Hematopoietic multipotent progenitor cell (in vitro differentiated cells): Measurements from ENCODE around the gene TLR10. TPM values are rescaled to one million over a fixed set of nuclear protein-coding genes. Genes with fewer than 3 reads are reported as not detected.
A peak's percentile ranks its signal among the peaks of the same experiment; 100 is the strongest.
"Not testable (repeated sequence)": the region's sequence is repeated elsewhere in the genome, so short reads cannot be mapped to it uniquely, and the experiment has no call there.

ENCODE experiments used
- DNase-seq, 3 donors: peaks; one replicate each; pipeline ENCODE4 v3.0.0-alpha.2; 2011 to 2015; ENCODE audit warnings: low read depth in 2 of 3, low spot score in 2 of 3
- total RNA-seq: library from RNA; depleted of rRNA; stranded (reverse); fragments of >200 nt; gene quantifications from one replicate; pipeline ENCODE4 v1.2.3, GENCODE V29; 2012

The TLR10 gene
- total RNA-seq, 1 donor = 0.27 TPM

DNA sequence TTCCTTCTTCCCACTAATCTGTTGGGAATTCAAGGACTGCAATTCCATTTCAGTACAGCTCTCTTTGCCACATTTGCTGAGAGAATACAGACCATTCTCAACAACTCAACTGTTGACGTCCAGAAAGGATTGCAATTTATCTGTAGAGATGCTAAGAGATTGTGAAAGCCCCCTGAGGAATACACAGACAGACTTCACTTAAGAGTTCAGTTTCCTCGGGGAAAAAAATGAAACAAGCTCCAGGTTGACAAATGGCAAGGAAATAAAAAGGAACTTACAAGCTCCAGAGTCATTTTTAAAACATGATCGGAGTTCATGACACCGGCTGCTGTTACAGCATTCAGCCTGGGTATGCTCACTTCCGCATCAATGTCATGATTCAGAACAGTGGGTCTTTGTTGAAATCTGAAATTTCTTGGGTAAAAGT is 13.8 kb downstream of the TLR10 start:
- DNase-seq = peak in 1 of 3 donors; percentile 42

DNA sequence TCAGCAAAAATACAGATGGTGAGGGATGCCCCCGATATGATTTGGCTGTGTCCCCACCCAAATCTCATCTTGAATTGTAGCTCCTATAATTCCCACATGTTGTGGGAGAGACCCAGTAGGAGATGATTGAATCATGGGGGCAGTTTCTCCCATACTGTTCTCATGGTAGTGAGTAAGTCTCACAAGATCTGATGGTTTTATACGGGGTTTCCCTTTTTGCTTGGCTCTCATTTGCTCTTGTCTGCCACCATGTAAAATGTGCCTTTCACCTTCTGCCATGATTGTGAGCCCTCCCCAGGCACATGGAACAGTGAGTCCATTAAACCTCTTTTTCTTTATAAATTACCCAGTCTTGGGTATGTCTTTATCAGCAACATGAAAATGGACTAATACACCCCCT is 15.8 kb downstream of the TLR10 start:
- DNase-seq = not testable (repeated sequence)

DNA sequence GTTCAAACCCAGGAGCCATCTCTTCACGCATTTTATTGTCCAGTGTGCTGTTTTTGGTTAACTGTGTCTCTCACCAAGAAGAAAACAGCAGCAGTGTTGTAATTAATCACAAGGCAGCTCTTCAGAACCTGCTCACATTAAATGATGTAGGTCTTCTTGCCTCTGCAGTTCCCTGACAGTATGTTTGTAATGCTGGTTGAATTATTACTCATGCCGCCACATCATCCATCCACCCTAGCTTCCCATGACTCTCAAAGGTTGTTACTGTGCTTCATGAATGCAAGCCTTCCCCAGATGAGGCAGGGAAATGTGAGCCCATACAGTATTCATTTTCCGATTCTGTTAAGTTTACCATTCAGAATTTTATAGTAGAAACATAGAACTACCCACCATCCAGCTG is 17.4 kb downstream of the TLR10 start:
- no peak for DNase-seq

DNA sequence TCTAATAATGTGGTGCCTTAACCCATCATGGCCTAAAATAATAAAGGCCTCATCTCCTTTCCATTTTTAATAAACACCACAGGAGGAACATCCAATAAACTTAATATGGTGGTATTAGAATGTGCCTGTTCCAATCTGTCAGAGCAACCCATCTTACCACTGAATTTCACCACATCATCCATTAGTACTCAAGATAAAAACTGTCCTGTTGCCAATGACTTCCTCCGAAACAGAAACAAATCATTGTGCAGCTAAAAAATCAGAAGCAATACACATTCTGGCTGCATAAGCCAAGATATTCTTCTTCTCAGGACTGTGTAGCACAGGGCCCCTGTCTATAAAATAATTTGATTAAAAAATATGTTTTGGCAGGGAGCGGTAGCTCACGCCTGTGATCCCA is 18.5 kb downstream of the TLR10 start:
- DNase-seq = peak in 1 of 3 donors; percentile 20

DNA sequence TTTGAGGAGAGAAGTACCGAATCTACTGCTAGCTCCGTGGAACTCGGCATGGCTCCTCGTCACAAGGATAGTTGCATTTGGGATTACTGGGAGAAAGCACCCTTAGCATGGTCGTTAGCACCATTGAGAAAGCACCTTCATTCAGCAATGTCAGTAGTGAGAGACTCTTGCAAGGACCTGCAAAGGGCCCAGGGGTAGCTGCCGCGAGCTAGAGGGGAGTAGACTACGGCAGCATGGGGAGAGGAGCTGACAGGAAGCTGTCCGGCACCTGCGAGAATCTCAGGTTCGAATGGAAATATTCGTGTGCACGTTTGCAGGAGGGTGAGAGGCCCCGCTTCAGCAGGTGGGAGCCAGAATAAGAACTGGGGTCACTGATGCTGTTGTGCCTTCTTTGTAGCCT is 20.2 kb downstream of the TLR10 start:
- DNase-seq = no peak

DNA sequence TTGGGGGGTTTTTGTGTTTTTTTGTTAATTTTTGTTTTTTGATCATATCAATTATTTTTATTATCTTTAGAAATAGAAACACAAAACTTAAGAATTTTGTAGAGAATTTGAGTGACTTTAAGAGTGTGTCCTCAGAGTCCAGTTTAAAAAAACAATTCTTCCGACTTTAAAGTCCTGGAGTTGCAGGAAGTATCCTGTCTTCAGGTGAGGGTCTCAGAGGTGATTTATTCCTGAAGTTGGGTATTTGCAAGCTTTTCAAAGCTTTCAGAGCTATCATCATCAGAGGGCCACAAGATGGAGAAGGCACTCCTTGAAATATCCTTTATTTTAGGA is 23.0 kb downstream of the TLR10 start:
- DNase-seq = no peak

DNA sequence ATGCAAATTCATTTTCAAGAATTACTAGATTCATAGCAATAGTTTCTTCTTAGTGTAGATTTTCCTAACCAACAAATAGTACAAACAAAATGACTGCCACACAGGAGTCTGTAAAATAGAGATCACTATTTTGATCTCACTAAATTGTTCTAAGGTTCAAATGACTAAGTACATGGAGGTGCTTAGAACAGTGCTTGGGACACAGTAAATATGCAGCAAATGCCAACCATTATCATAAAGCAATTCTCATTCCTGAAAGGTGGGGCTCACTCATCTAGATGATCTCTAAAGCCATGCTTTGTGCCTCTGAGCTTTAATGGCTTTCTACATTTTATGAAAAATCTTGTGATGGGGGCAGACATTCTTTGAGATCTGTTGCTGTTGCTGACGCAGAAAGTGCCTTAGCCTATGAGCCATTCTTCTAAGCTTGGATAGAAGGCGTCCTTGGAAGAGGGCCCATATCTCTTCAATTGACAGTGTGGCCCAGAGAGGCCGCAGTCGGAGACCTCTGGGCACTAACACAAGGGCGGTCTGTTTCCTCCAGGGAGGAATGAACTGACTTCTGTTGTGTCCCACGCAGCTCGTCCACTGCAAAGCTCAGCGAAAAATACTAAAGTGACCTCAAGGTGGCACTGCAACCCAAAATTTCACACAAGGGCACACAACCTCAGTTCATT is 23.5 kb downstream of the TLR10 start:
- DNase-seq = peak; percentile 44 to 81 (median 70)

DNA sequence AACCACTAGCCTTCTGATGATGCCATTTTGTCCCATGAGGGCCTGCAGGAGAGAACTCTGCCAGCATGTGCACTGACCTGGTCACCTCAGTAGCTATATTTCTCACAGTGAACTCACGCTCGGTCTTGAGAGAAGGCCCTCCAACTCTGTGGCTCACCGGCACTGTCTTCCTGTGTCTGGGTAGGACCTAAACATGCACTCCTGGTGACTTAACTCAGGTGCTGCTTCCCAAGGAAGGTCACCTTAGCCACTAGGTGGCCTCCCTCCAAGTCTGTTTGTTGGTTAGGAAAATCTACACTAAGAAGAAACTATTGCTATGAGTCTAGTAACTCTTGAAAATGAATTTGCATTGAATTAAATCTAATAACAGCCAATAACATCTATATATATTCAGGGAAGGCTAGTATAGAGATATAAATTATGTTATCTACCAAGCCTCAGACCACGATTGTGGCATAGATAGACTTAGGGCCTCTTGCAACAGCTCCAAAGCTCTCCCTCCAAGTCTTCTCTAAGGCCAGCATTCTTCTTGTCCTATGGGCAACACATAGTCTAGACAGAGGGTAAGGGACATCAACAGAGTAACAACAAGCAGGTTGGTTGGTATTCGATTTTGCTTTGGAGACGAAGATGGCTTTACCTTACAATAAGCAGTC is 24.7 kb downstream of the TLR10 start:
- DNase-seq = no peak

DNA sequence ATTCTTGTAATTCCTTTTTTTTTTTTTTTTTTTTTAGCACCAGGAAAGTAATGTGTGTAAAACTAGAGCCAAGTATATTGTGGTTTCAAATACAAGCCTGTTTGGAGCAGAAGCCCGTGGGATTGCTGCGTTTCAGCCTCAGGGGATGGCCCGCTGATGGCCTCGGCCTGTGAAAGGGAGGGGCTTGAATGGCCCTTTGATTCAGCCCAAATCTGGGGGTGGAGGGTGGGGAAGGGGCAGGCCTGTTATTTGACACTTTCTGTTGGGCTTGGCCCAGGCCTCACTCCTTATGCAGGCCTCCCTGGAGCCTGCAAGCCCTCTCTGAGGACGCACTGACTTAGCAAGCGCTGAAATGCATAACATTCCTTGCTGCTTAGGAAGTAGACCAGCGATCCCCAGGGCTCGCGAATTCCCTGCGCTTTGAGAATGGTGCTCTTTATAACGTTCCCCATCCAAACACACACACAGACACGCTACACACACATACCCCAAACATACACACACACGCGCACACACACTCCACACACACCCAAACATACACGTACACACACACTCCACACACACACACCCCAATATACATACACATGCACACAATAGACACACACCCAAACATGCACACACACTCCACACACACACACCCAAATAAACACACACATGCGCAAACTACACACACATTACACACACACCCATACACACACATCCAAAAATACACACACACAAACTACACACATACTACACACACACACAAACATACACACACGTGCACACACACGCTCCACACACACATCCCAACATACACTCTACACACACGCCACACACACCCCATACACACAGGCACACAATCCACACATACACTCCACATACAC is 29.6 kb downstream of the TLR10 start:
- DNase-seq = no peak

DNA sequence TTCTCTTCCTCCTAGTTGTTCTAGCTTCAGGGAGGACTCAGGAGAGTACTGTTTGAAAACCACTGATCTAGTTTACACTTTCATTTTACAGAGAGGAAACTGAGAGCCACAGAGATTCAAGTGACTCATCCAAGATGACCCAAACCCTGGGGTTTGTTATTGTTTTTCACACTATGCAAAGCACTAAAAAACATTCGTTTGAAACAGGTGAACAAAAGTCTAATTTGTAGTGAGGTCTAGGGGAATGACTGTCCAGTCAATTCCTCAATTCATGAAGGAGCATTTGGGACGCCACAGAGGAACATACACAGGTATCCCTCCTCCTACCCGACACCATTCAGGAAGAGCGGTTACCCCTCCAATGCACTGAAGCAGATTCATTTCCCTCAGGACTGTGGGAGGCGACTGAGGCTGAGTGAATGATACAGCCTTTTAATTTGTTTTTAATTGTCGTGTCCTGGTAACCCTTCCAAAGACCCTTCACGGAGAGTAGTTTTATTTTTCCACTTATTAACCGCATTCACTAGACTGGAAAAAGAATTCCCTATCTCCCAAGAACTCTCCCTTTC is 30.3 kb downstream of the TLR10 start:
- DNase-seq = no peak

DNA sequence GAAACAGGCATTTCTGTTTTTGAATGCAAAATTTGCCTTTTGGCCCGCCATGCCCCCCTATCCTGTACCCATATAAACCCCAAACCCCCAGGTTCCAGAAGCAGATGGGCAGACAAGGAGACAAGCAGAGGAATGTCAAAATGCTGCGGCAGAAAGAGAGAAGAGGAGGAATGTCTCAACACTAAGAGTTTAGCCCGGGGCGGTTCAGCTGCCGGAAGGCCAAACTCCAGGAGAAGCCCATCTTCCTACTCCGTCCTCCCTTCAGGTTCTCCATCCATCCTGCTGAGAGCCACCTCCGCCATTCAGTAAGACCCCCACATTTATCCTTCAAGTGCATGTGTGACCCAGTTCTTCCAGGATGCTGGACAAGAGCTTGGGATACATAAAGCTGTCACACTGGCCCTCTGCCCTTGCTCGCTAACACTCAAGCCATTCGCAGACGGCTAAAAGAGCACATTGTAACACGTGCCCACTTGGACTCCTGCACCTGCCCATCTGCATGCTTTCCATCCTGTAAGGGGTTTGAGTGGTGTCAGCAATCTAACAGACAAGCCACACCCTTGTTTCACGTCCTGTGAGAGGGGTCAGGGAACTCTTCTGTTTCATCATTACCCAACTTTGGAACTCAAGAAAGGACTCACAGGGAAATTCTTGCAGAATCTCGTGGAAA is 31.3 kb downstream of the TLR10 start:
- DNase-seq = no peak

DNA sequence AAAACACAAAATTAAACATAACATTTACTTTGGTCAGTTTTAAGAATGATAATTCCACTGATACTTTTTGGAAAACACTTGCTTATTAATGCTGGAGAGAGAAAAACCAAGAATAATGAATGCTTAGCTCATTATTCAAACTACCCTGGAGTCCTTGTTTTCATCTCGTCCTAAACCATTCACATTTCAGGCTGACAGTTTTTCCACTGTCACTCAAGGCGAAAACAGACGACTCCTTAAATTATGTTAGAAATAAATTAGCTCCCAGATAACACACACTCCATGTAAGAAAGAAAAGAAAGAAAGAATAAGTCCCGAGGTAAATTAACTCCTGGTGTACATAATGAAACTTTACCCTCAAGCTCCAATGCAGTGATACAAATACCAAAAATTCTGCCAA is 33.5 kb downstream of the TLR10 start:
- no peak for DNase-seq

DNA sequence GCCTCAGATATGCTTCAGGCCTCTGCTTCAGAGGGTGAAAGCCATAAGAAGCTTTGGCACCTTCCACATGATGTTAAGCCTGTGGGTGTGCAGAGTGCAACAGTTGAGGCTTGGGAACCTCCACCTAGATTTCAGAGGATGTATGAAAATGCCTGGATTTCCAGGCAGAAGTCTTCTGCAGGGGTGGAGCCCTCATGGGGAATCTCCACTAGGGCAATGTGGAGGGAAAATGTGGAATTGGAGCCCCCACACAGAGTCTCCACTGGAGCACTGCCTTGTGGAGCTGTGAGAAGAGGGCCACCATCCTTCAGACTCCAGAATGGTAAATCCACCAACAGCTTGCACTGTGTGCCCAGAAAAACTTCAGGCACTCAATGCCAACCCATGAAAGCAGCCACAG is 35.2 kb downstream of the TLR10 start:
- DNase-seq = no peak

DNA sequence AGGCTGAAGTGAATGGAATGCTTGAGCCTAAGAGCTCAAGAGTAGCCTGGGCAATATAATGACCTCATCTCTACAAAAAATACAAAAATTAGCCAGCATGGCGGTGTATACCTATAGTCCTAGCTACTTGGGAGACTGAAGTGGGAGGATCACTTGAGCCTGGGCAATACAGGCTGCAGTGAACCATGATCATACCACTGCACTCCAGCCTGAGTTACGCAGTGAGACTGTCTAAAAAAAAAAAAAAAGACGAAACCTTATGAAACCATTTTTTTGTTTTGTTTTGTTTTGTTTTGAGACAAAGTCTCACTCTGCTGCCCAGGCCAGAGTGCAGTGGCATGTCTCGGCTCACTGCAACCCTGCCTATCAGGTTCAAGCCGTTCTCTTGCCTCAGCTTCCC is 36.9 kb downstream of the TLR10 start:
- no peak for DNase-seq

DNA sequence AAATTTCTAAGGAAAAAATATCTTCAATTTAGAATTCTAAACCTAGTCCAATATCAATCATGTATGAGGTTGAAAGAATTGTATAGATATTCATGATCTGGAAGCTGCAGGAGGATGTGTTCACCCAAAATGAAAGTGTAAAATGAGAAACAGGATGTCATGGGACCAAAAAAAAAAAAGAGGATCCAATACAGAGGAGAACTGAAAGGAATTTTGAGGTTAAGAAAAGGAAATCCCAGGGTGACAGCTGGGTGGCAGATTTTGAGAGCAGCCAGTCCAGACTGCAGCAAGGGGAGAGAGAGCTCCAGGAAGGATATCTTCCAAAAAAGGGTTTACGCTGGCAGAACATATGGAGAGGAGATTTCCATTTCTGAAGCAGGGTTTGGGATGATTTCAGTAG is 38.9 kb downstream of the TLR10 start:
- DNase-seq = no peak

DNA sequence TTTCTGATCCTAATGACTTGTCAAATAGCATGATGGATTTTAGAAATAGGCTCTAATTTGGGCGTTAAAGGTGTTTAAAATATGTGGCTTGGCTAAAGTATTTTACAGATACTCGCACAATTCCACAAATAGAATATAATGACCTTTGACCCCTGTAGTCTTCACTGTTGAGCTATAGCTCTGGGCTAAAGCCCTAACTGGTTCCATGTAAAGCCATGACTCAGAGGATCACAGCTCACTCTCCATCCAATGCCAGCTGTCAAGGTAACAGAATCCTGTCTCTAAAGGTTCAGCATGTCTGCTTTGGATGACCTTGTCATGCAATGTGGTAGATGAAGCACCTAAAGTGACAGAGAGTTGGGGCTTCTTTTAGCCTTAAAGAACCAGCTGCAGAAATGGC is 42.5 kb downstream of the TLR10 start:
- DNase-seq = no peak

DNA sequence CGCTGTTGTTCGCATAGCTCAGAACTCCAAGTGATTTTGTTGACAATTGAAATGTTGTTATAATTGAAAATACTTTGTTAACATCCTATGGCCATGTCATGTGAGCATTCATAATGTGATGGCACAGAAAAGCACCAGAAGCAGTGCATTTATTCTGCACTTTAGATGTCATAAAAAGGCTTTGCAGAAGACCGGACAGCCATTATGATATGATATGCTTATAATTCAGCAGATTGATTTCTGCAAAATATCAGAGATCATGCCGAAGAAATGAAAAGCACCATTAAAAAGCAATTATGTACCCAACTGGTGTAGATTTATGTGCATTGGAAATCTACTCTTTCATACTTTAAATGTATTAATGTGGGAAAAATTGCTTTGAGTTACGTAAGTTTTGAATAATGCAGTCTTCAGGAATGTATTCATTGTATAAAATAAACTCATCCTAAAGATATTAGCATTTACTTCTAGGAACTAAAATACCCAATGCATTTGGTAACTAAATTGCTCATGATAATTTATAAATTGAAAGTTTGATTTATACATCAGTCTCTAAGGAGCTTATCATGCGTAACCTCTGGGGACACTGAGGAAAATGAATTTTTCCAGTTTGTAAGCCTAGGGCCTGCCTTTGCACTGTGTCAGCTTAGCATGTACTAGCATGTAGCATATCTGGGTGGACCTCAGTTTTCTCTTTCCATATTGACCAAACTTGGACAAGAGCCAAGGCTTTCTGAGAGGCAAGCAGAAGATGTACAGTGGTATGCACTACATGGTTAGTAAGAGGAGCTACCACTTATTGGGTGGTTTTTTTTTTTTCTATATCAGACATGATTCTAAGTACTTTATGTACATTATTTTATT is 43.6 kb downstream of the TLR10 start:
- no peak for DNase-seq

DNA sequence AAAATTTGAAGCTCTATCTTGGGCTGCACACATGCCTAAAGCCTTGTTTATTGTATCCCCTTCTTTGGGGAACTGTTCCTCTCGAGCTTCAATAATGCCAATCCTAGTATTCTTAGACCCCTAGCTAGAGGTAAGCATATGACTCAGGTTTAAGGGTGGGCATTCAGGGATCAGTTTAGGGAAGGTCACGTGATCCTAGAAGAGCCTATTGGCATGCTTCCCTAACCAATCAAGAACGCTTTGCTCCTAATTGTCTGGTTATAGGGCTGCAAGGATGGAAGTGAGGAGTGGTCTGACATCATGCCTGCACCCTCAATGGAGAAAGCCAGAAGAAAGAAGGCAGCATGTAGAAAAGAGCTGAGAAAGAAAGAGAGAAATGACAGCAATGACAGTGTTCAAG is 46.9 kb downstream of the TLR10 start:
- no peak for DNase-seq

DNA sequence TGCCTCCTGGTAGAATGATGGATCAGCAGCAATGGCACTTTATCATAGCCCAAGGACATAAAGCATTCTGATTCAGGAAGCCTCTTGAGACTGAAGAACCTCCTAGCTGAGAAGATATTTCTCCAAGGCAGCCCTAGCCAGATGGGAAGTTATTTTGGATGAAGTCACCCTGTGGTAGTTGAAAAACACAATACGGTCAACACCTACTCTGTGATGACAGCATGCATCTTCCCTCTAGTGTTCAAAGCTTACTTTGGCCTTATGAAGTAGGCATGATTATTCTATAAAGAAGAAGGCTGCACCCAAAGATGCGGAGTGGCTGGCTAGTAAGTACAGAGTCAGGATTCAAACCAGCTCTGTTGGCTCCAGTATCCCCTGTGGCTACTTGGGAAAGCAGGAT is 47.9 kb downstream of the TLR10 start:
- no peak for DNase-seq

DNA sequence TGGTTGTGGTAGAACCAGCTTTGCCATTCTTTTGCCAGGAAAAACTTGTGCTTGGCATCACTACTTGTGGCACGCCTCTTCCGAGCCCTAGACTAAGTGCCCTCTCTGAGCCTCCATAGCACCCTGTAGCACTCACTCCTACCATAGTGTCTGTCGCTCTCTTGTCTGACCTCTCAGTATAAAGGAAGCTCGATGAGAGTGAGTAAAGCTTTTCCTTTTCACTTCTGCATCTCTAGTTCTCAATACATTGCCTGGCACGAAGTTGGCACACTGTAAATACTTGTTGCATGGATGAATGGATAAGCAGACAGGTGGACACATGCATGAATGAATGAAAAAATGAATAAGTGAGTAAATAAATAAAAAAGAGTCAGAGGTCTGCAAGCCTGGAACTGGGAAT is 48.3 kb downstream of the TLR10 start:
- no peak for DNase-seq
